Measurements from ENCODE around the gene NUDT19.

GRCh38 chr19:32735936-32736335, 44.3 kb downstream of the NUDT19 start:
- no peak for TF ChIP-seq CTCF (IDR thresholded peaks at IDR 0.05)
- TF ChIP-seq POLR2AphosphoS5 (IDR thresholded peaks at IDR 0.05; ENCODE audit: insufficient read depth in 1 of 2, low read depth in 1 of 2) = no peak
- TF ChIP-seq POLR2A (IDR thresholded peaks at IDR 0.05) = no peak

All from vagina (tissue), 2 donors.